Stromal cell of bone marrow (primary cell): ENCODE results near the gene TRIP13.

Experiments
- DNase-seq: peaks from one replicate; pipeline ENCODE4 v3.0.0-alpha.2; 2012; ENCODE audit warnings: low read depth

TRIP13 gene

DNA sequence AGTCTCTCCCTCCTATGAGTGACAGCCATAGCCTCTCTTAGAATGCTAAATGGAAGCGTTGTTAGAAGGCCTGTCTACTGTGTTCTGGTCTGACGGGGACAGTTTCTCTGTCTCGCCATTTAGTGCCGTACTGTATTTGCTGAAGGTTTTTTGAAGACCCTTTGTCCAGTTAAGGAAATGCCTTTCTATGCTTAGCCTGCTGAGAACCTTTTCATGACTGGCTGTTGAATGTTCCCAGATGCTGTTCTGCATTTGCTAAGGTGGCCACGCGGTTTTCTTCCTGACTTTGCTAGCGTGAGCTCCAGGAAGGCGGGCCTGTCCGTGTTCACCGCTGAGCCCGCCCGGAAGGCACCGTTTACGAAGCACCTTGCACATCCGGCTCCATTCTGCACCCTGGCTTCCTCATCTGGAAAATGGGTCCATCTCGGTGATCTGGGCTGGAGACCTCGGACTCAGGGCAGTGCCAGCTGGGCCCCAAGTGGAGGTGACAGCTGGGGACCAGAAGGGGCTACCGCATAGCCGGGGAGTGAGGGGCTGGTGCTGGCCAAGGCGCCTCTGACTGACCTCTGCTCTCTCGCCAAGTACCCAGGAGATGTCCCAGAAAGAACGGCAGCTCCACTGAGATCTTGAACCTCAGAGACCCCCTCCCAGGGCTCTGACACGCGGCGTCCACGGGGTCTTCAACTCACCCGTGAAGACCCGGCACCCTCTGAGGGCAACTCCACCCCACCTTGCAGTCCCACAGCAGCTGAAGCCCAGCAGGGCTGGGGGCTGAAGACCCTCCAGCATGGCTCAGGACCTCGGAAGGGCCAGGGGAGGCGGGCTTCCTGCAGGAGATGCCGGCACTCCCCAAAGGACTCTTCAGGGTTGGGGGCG lies 63.4 kb downstream of the TRIP13 start:
- DNase-seq: no peak

DNA sequence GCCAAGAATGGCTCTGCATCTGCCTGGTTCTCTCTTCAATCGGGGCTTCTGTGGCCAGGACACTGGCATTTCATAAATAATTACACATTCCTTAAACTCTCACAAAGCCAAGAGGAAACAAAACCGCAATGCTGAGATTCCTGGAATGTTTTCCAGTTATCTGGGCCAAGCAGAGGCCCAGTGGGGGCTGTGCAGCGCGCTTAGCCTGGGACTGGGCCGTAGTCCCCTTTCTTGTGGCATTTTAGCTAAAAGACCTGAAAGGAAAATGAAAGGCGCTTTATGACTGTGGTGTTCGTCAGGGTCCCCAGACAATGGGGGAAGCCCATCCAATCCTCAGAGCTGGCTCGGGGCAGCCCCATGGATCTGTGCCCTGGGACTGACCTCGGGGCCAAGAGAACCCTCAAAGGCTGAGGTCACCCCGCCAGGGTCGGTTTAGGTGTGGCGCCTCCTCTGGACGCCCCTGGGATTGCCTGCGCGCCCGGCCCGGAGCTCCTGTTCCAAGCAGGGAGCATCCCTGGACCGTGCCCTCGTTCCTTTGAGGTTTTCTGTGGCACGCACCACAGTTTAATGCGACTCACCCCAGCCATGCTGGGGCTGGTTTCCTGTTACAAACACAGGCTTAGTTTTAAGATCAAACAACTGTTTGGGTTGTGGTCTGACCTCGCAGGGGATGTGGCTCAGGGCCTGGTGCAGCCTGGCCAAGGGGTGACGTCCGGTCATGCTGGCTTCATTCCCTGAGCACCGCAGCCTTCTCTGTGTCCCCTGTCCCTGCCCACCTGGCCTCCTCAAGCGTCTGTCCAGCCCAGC lies 64.5 kb downstream of the TRIP13 start:
- DNase-seq: peak; percentile 57

DNA sequence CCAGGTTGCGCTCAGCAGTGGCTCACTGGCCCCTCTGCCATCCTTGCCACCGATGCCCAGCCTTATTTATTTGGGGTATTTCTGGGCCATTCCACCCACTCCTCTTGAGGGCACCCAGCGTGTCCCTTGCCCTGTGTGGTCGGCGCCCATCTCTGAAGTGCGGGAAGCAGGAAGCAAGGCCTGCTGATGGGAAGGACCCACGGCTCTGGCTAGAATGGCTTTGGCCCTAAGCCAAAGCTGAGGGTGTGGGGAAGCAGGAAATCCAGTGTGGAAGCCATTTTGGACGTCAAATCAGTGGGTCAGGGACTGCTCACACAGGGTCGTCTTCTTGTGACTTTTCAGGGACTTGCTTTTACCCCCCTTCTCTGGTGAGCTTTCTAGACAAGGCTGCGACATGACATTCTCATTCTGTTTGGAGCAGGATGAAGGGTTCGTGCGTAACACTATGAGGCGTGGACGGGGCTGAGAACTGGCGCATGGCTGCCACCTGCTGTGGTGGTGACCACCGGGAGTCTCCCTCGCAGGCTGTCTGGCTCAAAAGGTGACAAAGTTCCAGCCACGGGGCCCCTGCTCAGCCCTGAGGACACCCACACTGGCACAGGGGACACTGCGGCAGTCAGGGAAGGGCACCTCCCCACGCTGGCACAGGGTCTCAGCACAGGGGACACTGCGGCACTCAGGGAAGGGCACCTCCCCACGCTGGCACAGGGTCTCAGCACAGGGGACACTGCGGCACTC lies 65.2 kb downstream of the TRIP13 start:
- DNase-seq: no peak

DNA sequence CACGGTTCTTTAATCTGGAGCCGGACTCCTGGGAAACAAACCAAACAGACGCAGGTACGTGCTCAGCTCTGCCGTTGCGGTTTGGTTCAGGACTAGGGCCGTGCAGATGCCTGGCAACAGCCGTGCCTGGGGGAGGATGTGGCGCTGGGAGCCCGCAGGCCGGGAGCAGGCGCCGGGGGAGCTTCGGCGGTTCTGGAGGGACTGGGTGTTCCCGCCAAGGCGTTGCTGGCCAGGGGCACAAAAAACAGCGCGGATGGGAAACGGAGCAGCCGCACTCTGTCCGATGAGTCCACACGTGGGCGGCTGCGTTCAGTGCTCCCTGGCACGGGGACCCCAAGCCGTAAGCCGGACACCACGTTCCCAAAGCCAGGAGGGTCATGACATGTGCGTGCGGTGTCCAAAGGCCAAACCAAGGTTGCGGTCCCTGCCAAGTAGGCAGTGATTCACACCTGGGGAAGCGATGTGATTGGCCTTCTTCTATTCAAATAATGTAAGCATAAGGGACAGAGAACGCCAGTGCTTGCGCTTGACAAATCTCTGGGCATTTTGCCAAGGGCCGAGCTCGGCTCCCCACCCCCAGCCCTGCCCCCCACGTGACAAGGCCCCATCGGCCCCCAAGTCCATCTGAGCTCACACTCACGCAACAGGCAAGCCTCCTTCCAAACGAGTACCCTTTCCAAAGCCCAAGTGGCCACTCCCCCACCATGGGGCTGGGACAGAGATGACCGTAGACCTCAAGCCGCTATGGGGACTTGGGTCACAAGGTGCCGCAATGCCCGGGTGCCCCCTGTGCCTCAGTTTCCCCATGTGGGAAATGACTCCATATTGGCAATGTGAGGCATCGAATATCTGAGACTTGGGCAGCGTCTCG lies 66.3 kb downstream of the TRIP13 start:
- DNase-seq: peak; percentile 41

DNA sequence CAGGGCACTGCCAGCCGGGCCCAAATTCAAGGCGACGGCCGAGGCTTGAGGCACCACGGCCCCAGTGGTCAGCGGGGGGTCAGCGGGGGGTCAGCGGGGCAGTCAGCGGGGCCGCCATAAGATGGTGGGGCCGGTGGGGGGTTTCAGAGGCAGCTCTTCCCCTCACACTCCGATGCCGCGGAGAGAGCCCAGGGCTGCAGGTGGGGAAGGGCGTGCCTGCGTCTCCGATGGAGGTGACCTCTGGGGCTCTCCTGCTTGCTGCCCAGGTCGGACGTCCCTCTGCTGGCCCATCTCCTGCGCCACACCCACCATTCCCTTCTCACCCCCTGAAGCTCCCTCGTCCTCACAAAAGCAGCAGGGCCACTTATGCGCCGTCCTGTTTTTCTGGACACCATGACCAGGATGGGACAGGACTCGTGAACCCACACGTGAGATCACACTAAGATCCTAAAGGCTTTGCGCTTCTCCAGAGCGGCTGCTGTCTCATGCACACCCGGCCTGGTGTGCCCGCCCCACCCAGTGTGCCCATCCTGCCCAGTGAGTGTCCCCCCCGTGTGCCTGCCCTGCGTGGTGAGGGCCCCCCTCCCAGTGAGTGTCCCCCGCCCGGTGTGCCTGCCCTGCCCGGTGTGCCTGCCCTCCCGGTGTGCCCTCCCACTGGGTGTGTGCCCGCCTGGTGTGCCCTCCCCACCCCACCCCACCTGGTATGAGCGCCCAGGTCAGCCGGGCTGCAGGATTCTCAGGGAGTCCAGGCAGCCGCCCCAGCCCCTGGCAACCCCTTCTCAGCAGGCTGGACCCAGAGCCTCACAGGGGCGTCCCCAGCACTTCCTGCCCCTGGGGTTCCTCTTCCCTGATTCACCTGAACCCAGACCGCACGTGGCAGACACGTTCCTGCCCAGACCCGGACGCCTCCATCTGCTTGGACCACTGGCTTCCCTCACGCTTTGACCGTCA lies 67.2 kb downstream of the TRIP13 start:
- DNase-seq: no peak

DNA sequence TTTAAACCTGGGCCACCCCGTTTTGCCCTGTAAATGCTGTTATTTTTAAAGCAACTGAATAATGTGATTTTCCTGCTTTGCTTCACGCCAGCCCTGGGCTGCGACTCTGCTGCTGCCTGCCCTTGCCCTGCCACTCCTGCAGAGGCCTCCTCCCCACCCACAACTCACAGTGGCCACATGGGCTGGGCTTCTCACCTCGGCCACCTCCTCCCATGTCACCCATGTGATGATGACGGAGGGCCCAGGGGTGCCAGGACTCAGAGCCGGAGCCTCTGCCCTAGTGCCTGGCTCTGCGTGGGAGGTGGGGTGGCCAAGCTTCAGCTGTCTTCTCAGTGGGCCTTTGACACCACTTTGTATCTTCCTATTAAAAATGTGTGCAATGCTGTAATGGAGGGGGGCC lies 67.9 kb downstream of the TRIP13 start:
- DNase-seq: no peak

DNA sequence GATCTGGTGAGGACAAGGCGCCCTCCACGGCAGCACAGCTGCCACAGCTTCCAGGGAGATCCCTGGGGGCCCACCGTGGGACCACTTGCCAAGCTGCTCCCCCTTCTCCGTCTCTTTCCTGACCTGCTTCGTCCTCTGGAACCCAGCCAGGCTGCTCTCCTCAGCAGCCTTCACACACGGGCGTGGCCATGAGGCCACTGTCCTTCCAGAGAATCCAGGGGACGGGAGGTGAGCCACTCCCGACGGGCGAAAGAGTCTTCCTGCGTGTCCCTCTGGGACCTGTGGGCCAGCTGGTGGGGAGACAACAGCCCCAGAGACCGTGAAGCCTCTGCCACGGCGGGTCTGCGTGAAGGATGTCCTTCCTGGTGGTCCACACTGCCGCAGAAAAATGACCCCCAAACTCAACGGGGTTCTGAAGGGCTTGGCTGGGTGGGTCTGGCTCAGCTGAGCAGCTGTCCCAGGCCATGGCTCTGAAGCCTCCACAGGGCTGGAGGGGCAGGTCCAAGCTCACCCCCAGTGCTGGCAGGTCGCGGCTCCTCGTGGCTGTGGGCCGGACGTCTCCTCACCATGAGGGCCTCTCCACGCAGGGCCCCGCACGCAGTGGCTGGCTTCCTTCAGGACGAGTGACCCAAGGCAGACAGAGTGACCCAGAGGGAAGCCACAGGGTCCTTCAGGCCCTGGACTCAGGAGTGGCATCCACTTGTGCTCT lies 68.5 kb downstream of the TRIP13 start:
- no peak for DNase-seq

DNA sequence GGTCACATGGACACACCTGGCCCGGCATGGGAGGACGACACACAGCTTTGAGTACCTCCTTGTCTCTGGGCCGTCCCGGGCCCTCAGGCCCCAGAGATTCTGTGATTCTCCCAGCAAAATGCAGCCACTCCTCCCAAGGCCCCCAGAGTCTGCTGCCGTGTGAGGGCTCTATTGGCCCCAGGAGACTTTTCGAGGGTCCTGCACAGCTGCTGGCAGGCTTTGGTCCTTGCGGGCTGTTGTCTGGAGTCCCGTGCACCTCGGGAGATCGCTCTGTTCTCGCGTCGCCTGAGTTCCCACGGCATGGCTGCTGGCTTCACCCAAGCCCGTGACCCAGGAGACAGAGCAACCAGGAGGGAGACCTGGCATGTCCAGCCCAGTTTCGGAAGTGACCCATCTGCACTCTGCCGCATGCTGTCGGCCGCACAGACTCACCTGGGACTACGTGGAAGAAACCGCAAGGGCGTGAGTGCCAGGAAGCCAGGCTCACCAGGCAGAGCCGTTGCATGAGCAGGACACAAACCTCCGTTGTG lies 69.1 kb downstream of the TRIP13 start:
- no peak for DNase-seq

DNA sequence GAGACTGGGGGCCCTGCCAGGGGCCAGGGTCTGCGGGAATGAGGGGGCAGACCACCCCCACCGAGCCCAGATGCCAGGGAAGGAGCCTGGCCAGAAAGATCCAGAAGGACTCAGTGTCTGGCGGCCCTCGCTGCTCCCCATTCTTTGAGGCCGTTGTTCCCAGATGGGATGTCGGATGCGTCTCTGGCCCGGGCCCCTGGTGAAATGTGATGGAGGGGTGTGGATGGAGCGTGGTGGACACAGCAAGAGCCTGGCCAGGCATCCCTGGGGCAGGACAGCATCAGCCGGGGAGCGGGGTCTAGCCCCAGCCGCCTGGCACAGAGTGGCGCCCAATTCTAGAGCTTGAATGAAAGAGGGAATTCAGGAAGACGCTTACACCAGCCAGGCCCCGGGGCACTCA lies 69.7 kb downstream of the TRIP13 start:
- DNase-seq: no peak

DNA sequence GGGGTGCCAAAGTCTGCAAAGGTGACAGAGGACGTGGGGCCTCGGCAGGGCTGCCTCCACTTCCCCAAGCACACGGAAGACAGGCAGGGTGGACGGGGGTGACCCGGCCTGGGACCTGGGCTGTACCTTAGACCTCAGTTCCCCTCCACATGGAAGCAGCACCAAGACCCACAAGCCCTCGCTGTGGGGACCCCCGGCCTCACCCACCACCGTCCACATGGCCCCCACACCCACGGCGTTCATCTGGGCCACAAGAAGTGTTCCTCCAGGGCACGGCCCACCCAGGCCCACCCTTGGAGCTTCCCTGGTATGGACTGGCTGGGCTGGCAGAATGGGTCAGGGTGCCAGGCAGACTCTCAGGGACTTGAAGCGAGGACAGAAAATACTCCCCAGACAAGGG lies 70.1 kb downstream of the TRIP13 start:
- no peak for DNase-seq

DNA sequence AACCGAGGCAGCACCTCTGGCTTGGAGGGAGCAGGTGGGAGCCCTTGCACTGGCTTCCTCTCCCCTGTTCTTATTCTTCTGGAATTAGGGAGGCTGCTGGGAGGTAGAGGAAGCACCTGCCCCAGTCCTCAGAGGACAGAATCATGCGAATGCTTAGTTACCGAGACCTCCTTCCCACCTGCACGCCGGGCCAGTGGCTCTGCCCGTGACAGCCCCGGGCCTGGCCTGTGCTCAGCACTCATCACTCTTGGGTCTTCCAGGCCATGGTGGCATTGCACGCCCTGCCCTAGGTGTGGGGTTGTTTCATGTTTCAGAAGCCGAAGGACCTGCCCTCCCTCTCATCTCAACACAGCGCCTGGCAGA lies 70.6 kb downstream of the TRIP13 start:
- no peak for DNase-seq

DNA sequence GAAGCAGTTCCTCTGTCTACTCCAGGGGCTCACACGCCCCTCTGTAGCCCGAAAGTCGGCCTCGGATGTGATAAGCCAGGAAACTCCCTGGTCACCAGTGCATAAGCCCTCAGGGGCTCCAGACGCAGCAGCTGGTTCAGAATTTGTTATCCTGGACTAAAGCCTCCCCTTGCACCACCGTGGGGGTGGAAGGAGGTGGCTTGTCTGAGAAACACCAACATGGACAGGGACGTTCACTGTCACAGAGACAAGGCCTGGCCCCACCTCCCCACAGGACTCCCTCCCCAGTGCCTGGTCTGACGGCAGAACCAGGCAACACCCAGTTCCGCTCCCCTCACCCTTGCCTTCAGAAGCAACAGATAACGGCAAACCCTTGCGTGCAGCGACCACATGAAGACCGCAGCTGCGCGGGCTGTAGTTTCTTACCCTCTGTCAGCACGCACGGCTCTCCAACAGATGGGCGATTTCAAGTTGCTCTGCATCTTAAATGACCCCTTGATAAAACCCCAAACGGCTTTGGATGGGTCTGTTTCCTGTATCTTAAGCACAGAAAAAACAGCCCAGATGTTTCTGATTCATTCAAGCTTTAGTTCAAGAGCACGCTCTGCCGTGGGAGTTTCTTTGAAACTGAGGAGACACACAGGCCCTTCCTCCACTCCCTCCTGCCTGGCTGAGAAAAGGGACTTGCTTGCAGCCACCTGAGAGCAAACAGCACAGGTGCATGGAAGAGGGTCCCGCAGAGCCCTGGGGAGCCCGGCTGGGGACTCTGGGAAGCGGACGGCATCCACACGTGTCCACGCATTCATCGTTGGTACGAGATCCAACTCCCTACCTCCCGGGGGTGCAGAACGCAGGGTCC lies 71.2 kb downstream of the TRIP13 start:
- no peak for DNase-seq

DNA sequence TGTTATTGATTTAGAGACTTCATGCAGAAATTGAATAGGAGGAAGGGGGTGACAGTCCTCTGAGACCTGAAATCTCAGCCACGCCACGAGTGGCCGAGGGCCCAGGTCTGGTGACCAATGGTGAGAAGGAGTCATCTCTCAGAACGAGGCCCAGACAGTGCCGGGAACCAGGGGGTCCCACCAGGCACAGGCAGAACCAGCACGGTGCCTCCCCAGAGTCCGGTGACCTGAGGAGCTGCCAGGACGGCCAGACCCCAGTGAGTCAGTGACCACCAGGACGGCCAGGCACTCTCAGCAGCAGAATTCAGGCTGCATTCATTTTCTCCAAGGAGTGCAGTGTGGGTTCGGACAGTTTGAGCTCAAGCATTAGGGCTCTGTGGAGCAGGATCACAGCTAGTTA lies 72.1 kb downstream of the TRIP13 start:
- no peak for DNase-seq

DNA sequence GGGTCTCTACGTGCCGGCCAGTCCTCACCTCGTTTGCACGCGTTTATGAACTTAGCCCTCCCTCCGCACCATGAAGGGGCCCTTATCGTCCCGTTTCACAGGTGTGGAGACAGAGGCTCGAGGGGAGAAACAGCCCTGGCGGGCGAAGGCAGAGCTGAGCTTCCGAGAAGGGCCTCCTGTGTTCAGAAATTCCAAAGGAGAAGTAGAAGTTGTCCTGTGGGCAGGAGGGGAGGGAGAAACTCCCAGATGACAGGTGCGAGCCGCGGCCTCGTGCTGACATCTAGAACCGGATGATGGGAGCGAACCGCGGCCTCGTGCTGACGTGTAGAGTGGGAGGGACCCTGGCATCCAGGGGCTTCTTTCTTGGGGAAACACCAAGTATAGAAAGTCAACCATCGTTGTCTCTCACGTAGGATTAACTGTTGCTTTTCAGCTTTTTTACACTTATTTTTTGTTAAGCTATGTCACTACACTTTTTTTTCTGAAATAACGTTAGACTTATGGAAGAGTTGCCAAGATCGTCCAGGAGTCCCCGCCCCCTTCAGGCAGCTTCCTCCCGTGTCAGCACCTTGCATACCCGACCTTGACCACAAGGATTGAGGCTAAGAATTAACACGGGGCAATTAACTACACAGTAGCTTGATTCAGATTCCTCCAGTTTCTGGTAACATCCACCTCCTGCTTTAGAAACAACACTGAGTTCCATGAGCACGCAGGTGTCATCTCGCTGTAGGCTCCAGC lies 73.1 kb downstream of the TRIP13 start:
- no peak for DNase-seq

DNA sequence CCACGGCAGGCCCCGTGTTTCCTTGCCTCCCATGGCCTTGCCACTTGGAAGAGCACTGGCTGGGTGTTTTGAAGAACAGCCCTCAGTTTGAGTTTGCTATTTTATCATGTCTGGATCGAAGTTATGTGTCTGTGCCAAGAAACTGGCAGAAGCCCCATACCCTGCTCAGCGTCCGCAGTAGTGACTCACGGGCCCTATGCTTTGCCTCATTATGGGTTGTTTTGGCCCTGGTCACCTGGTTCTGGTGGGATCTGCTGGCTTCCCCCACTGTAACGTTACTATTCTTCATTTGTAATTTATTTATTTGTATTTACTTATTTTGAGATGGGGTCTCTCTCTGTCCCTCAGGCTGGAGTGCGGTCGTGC lies 73.6 kb downstream of the TRIP13 start:
- DNase-seq: no peak

DNA sequence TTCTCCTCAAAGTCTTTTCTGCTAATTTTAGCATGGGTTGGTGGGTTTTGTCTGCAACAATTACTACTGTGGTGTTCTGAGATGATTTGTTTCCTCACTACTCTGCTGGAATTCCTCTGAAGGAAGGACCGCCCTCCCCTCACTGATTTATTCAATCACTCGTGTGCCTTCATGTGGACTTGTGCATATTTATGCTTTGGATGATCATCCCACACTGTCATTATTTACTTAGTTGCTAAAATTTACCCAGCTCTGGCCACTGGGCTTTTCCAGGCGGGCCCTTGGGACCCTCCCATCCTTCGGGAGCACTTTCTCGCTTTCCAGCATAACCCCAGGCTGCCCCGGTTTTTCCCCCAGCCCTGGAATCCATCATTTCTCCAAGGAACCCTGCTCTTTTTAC lies 74.3 kb downstream of the TRIP13 start:
- DNase-seq: no peak
